Activated T-helper 1 cell treated with anti-CD3 and anti-CD28 coated beads, Interleukin-2, amount 50 U/mL, for 16 hours (primary cell): ENCODE measurements around the gene NRTN.
"Not testable (repeated sequence)": the region's sequence is repeated elsewhere in the genome, so short reads cannot be mapped to it uniquely, and the experiment has no call there.

Experiments used
- DNase-seq, 2 donors: peaks; one replicate each; pipeline ENCODE4 v3.0.0-alpha.2; 2020; ENCODE audit warnings: low read depth in 1 of 2, low spot score in 1 of 2

The NRTN gene

GRCh38 chr19:5804516-5805461 is at the start of gene NRTN:
Gene NRTN, plus strand, starts transcription at chr19:5805067. Its CDS starts 19,099 bp downstream, at chr19:5824166.
- DNase-seq, result peak in 1 of 2 donors; percentile 42

GRCh38 chr19:5762608-5763217 is 42.2 kb upstream of the NRTN start:
- DNase-seq, result no peak

GRCh38 chr19:5765220-5765619 is 39.6 kb upstream of the NRTN start:
- no peak for DNase-seq

GRCh38 chr19:5767949-5768348 is 36.9 kb upstream of the NRTN start:
- DNase-seq, result no peak

GRCh38 chr19:5772416-5772815 is 32.5 kb upstream of the NRTN start:
- no peak for DNase-seq

GRCh38 chr19:5773276-5773675 is 31.6 kb upstream of the NRTN start:
- no peak for DNase-seq

GRCh38 chr19:5774921-5775320 is 29.9 kb upstream of the NRTN start:
- no peak for DNase-seq

GRCh38 chr19:5775668-5776309 is 29.1 kb upstream of the NRTN start:
- no peak for DNase-seq

- DNase-seq, result no peak
Observed at GRCh38 chr19:5778402-5778801, 26.5 kb upstream of the NRTN start.

GRCh38 chr19:5780916-5781315 is 24.0 kb upstream of the NRTN start:
- not testable (repeated sequence) for DNase-seq

- no peak for DNase-seq
Observed at GRCh38 chr19:5782322-5782721, 22.5 kb upstream of the NRTN start.

GRCh38 chr19:5782945-5783919 is 21.6 kb upstream of the NRTN start:
- DNase-seq, result no peak

- no peak for DNase-seq
Observed at GRCh38 chr19:5784581-5785147, 20.2 kb upstream of the NRTN start, which contains the start of gene PRR22. Gene PRR22, minus strand, starts transcription at chr19:5784746. Its CDS starts 86 bp downstream, at chr19:5784660.

- DNase-seq, result no peak
Observed at GRCh38 chr19:5785423-5785822, 19.4 kb upstream of the NRTN start.

GRCh38 chr19:5786593-5787408 is 18.1 kb upstream of the NRTN start:
- DNase-seq, result no peak

- DNase-seq, result no peak
Observed at GRCh38 chr19:5787409-5788182, 17.3 kb upstream of the NRTN start.

GRCh38 chr19:5788422-5788821 is 16.4 kb upstream of the NRTN start:
- DNase-seq, result no peak

- DNase-seq, result no peak
Observed at GRCh38 chr19:5789351-5789761, 15.5 kb upstream of the NRTN start.
